HG03066 (cell line): ENCODE results near the gene RGS16.
A peak's percentile ranks its signal among the peaks of the same experiment; 100 is the strongest.
"Not testable (repeated sequence)": the region's sequence is repeated elsewhere in the genome, so short reads cannot be mapped to it uniquely, and the experiment has no call there.

Experiments
- ATAC-seq: cut with Tn5 transposase; IDR thresholded peaks from one replicate; pipeline ENCODE4 v1.9.1; 2021; ENCODE audit warnings: low read depth; ENCODE audit not compliant: unreplicated experiment

The RGS16 gene, protein sequence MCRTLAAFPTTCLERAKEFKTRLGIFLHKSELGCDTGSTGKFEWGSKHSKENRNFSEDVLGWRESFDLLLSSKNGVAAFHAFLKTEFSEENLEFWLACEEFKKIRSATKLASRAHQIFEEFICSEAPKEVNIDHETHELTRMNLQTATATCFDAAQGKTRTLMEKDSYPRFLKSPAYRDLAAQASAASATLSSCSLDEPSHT

DNA sequence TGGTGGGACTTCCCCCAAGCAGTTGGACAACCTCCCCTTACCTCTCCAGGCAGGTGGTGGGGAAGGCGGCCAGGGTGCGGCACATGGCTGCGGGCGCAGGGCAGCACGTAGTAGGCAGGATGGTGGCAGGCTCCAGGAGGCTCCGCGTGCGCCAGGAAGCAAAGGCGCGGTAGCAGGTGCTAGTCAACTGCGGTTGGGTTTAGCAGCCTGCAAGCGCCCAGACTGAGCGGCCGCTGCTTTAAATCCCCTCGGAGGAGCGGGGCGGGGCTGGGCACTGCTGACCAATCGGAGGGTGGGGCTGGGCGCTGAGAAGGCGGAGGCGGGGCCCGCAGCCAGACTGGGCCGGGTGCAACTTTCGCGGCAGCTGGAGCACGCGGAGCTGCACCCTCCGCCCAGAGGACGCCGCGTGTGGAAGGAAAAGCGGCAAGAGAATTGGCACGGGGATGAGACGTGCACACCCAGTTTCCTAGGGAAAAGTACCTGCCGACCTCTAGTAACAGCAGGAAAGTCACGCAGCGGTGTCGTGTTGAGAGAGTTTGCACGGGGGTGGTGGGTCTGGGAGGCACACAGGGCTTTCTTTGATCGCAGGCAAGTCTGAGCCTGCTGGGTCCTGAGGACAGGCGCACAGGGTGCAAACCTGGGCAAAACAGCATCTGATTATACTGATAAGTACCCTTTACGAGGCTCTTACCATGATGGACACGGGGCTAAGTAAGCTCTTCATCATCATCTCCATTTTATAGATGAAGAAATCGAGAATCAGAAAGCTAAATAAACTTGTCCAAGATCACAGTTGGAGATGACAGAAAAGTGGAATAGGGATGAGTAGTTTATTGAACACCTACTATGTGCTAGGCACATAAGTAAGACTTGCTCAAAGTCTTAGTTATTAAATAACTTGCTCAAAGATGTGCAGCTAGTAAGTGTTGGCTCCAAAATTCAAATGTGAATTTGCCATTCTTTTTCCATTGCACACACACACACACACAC lies at the start of gene RGS16:
TSS of gene RGS16 (minus strand) at position 215 of the 990 bp plus-strand sequence. CDS start at position 85, 130 bp downstream.
- peak; percentile 77 for ATAC-seq

- ATAC-seq, result no peak
Measured at GRCh38 chr1:182653986-182654385, 49.8 kb upstream of the RGS16 start.

DNA sequence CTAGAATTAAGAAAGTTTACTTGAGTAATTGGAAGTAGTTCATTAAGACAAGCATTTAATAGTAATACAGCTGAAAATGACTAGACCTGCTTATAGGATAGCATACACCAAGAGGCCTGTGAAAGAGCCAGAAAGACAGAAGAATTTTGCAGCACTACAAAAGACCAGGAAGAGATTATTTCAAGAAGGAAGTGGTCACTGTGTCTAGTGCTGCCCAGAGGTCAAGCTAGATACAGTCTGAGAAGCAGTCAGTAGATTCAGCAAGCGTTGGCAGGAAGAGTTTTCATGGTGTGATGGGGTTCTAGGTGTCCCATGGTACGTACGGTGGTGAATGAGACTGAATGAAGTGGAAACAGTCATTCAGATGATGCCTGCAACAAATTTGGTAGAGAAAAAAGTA lies 48.7 kb upstream of the RGS16 start:
- ATAC-seq, result no peak

DNA sequence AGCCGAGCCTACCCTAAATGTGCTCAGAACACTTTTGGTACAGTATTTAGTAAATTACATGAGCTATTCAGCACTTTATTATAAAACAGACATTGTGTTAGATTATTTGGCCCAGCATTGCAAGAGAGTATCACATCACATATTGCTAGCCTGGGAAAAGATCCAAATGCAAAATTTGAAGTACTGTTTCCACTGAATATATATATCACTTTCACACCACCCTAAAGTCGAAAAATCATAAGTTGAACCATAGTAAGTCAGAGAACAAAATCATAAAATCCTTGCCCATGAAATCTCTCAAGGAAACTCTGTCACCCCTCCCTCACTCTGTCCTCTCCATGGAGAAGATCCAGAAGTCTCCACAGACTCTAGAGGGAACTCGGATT lies 47.1 kb upstream of the RGS16 start:
- ATAC-seq, result no peak

DNA sequence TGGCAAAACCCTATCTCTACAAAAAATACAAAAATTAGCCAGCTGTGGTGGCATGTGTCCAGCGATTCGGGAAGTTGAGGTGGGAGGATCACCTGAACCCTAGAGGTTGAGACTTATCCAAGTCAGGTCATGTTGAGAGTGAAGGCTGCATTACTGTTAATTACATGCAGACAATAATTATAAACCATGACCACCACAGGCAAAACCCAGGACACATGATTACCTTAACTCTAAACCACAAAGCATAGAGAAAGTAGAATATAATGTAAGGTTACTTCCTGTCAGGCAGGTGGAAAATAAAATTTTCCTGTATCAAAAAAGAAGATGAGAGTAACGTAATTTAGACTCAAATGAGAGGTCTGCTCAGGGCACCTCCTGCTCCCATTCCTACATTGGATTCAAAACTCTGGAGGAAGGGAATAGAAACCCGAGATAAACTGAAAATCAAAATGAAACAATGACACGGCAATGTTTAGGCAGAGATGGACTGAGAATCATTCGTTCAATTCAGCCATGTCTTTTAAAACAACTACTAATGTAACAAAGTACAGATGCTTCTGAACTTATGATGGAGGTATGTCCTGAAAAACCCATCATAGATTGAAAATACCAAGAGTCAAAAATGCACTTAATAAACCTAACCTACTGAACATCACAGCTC lies 46.6 kb upstream of the RGS16 start:
- no peak for ATAC-seq

- ATAC-seq, result peak; percentile 50
Measured at GRCh38 chr1:182649041-182649440, 44.9 kb upstream of the RGS16 start.

DNA sequence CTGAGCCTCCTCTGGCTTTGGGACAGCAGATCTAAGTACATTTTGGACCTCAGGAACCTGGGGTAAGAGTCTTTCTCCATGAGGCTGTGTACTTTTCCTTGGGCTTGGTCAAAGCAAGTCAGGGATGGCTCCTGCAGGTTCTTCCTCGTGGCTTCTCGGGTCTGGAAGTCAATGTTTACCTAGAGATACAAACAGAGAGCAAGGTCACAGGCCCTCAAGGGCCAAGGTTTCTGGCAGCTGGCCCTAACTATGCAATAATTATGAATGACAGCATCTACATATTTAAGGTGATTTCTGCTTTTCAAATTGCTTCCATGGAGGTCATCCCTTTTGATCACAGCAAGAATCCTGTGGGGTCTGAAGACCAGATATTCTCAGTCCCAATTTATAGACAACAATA lies 42.5 kb upstream of the RGS16 start:
- no peak for ATAC-seq

DNA sequence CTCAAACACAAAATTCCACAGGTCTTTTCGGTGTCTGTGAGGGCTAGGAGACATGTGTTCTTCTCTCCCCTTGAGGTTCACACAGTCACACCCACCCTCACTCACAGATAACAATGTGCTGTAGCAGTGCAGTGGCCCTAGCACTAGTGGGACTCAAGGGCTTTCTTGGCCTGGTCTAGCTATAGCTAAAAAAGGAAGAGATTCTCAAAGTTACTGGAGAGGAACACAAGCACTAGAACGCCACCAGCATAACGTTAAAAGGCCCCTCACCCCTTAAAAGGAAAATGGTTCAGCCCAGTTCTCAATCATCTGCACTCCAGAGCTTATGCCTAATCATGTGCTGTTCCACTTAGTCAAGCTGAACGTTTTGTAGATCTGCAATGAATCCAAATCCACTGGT lies 40.7 kb upstream of the RGS16 start:
- ATAC-seq, result no peak

- ATAC-seq, result no peak
Measured at GRCh38 chr1:182643699-182644098, 39.5 kb upstream of the RGS16 start.

GRCh38 chr1:182642461-182642860 lies 38.3 kb upstream of the RGS16 start:
- ATAC-seq, result no peak

DNA sequence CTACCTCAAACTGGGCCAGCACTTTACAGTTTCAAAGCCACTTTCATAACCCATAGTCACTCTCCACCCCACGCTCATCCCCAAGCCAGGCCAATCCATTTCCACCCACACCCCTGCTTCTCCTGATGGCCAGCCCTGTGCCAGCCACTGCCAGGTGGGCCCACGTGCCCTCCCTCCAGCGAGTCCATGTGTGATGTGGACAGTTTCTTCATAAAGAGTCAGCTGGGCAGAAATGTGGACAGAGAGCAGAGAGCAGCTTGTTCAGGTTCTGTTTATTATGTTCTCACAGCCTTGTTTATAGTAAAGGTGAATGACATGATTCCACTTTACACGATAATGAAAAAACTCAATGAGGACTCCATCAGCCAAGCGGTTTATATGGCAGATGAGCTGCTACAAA lies 37.4 kb upstream of the RGS16 start:
- no peak for ATAC-seq

GRCh38 chr1:182639330-182639729 lies 35.1 kb upstream of the RGS16 start:
- no peak for ATAC-seq

GRCh38 chr1:182637769-182638168 lies 33.6 kb upstream of the RGS16 start:
- ATAC-seq, result no peak

- no peak for ATAC-seq
Measured at GRCh38 chr1:182635871-182636270, 31.7 kb upstream of the RGS16 start.

DNA sequence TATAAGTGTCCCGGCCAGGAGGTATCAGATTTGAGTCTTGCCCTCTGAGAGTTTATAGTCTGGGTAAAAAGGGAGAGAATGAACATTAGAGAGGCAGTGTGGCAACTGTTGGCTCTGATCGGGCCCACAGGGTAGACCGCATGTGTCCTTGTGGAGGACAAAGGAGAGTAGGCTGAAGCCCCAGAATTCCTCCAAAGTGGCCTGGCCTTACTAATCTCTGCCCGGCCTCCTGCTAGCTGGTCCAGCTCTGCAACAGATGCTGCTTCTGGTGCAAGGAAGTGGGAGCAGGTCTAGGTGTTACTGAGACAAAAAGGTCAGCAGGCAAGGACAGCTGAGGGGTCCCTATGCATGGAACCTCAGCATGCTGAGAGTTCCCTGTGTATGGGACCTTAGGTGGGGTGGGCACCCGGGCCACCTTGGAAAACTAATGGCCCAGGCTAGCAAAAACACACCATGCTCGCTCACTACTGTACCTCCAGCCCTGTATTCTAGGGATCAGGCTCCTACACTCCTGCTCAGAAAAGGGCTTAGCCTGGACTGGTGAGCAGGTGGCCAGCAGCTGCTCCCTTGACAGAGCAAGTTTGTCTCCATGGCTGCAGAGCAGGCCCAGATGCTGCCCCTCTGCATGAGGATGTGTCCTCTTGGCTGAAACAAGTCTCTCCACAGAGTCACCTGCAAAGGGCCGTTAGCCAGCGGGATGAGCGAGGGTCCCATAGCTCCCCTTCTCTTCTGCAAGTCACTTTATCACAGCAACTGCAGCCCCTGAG lies 30.3 kb upstream of the RGS16 start:
- ATAC-seq, result no peak

DNA sequence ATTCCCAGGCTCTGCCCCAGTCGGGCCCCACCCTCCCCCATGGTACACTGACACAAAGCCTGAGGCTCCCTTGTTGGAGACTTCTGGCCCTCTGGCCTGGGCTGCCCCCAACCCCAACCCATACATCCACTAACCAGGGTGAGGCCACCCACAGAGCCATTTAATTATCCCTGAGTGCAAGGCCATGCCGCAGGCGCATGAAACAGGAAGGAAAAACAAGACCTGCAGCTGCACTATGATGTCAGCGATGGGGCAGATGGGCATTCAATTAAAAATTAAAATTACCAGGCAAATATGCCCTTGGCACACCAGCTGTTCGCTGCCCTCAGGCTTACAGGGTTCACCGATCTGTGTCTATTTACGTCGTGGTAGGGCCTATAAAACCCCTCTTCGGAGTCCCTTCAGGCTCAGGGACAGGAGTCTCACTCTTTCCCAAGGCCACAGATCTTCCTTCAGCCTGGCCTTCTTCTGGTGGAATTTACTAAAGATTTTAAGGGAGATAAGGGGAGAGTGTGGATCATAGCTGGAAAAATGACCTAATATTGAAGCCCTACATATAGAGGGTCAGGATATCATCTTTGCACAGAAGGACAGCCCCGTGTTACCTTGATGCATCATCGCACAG lies 29.6 kb upstream of the RGS16 start:
- no peak for ATAC-seq

DNA sequence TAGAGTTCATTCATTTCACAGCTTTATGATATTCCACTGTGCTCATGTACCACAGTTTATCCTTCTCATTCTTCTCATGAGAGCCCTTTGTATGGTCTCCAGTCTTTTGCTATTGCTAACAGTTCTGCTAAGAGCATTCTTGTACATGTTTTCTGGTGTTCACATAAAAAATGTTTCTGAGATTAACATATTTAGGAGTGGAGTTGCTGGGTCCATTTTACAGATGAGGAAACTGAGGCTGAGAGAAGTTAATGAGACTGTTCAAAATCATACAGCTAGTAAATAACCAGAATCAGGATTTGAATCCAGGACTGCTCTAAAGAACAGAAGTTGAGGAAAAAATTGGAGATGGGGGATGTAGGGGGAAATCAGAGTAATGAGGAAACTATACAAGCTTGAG lies 28.8 kb upstream of the RGS16 start:
- ATAC-seq, result no peak

DNA sequence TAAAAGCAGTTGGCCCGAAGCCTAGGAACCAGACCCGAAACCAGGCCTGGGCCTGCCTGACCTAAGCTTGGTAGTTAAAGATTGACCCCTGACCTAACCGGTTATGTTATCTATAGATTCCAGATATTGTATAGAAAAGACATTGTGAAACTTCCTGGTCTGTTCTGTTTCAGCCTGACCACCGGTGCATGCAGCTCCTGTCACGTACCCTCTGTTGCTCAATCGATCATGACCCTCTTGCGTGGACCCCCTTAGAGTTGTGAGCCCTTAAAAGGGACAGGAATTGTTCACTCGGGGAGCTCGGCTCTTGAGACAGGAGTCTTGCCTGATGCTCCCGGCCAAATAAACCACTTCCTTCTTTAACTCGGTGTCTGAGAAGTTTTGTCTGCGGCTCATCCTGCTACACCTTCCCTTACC lies 28.3 kb upstream of the RGS16 start:
- ATAC-seq, result not testable (repeated sequence)

DNA sequence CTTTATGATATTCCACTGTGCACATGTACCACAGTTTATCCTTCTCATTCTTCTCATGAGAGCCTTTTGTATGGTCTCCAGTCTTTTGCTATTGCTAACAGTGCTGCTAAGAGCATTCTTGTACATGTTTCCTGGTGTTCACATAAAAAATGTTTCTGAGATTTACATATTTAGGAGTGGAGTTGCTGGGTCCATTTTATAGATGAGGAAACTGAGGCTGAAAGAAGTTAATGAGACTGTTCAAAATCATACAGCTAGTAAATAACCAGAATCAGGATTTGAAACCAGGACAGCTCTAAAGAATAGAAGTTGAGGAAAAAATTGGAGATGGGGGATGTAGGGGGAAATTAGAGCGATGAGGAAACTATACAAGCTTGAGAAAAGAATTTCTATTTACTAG lies 27.8 kb upstream of the RGS16 start:
- no peak for ATAC-seq

- ATAC-seq, result no peak
Measured at GRCh38 chr1:182631053-182631677, 27.0 kb upstream of the RGS16 start.
